Stimulated activated CD8-positive, alpha-beta memory T cell treated with anti-CD3 and anti-CD28 coated beads, Interleukin-4, amount 100 ng/mL, for 48 hours (primary cell): ENCODE measurements around the gene TSPAN7.

Source experiments
- DNase-seq: peaks from one replicate; pipeline ENCODE4 v3.0.0-alpha.2; 2020

The TSPAN7 gene

DNA sequence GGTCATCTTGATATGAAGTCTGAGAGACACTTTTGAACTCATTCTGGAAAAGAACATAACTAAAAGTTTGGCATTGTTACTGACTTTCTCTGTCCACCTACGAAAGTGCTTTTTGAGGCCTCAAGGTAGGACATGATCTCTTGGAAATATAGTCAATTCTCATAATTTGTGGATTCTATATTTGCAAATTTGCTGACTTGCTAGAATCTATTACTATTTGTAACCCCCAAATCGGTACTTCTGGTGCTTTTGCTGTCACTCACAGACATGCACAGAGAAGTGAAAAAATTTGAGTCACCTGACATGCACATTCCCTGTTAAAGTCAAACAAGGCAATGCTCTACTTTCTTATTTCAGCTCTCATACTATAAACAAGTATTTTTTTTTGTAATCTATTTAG lies 35.6 kb downstream of the TSPAN7 start:
- no peak for DNase-seq

DNA sequence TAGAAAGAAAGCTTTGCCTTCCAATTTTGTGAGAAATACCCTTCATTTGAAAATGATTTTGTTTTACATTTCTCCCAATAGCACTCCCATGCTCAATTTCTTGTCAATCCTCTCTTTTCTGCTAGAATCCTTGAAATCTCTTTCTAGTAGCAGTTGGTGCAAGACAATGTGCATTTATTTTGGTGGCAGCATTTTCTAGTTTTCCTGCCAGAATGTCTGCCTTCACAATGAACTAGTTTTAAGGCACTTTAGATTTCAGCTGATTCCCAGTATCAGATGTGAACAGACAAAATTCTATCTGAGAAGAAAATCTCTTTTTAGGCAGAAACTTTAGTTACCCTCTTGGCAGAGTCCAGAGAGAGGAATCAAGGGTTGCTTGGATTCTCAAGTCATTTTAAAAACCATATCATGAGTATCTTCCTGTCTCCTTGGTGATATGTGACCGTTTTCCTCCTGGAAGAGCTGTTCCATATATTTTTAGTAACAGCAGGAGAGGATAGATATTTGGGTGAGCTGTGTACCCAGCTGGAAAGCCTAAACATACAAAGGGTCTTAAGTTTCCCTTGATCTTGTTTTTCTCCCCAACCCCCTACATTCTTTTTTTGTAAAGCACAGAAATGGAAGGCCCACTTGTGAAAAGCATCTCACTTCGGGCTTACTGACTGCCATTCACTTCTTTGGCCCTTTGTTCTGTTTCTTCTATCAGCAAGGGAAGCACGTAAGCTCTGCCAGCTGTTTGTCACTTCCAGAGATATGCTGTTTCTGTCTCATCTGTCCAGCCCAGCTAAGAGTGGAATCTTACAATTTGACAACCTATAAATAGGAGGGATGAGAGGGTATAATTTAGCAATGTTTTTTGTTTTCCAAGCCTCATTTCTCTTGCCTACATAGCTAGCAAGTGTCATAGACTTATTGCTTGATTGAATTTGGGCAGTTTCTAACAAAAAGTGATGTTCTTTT lies 38.7 kb downstream of the TSPAN7 start:
- DNase-seq = no peak

DNA sequence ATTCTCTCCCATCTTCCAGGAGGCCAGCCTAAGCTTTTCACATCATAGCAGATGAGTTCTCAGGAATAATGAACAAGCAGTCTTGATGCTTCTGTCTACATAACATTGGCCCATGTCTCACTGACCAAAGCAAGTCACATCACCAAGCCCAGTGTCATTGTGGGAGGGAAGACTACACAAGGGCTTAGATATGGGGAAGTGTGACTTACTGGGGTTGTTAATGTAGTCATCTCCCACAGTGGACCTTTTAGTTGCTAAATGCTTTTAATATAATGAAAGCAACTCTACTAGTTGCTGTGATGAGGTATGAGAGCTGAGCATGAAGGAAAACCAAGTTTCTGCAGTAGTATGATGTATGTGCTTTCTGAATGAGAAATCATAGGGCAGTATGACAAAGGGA lies 40.5 kb downstream of the TSPAN7 start:
- DNase-seq = no peak

DNA sequence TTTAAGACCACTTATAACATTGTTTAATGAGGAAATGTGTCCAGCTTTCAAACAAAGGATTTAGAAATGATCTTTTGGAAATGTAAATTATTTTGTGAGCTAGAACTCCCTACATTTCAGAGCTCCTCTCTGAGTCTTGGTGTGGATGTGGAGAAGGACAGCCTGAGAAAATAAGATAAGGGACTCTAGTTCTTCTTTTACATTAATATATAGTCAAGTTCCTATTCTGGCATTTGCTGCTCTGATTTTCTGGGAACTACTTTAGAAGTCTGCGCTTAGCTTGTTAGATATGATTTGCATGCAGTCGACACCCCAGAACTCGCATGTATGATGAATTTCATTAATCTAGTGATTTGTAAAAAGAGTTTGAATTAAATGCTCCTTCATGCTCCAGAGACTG lies 45.5 kb downstream of the TSPAN7 start:
- no peak for DNase-seq

DNA sequence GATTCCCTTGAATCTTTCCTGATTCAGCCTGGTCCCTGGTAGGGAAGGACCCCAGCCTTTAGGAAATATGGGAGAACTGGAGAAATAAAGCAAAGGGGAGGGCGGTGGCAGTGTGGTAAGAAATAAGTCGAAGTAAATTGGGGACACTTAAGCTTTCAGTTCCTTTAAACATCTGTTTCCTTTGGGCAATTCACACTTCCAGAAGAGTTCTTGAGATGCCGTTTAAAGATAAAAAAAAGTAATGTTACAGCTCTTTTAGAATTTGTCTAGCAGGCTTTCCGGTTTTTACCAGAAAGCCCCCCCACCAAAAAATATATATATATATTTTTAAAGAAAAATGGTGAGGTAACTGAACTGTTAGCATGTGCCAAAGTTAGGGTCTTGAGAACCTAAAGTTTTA lies 46.6 kb downstream of the TSPAN7 start:
- DNase-seq = no peak

DNA sequence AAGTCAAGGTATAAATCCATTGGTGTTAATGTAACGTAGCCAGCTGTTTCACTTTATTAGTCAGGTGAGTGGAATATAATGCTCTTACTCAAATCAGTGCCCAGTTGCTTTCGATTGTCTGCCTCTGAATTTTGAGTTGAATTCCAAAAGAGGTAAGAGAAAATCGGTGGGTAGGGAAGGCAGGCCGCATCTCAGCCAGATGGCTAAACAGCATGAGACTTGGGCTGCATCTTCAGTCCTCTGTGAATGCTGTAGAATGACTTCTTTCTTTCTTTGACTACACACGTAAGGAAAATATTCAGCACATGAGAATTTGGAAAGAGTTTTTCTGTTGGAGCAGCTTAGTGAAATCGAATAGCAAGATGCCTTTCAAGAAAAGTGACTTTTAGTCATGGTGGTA lies 49.5 kb downstream of the TSPAN7 start:
- DNase-seq = no peak

DNA sequence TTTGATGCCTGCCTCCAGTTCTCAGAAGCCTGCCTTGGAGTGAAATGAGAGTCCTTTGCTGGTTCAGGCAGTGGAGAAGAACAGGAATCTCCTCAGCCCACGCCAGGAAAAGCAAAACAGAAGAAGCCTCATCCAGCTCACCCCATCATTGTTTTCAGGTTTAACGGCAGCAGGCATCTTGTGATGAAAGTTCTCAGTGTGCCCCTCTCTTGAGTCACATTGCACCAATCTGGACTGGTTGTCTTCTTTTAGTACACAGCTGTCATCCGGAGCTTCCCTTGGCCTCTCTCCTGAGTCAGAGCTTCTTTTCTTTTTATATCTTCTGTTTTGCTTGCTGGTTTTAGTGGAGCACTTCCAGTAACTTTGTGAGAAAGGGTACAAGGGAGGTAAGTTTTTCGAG lies 50.9 kb downstream of the TSPAN7 start:
- DNase-seq = no peak

DNA sequence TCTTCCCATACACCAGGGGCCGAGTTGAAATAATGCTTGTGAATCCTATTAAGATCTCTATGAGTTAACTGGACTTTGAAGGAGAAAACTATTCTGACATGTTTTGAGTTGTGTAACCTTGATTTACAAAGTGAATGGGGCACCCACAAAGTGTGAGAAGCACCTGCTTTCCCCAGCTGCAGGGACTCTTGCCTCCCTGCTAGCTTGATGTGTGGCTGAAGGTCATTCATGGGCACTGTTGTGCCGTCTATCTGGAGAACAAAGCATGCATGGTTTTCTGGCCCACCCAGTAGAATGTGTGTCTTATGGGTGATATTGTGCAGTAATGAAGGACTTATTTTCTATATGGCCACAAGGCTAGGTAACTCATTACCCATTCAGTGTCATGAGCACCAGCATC lies 53.1 kb downstream of the TSPAN7 start:
- DNase-seq = no peak

DNA sequence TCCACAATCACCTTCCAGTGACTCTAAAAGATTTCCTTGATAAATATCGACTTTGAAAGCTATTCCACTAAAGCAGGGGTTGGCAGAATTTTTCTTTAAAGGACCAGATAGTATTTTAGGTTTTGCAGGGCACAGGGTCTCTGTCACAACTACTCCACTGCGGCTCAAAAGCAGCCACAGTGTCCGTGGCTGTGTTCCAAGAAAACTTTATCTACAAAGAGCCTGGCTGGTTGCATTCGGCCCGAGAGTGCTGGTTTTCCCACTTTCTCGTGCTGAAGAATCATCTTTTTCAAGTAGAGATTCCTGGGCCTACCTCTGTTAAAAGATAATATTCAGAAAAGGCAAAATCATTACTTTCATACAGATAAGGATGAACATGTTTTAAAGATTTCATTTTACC lies 55.6 kb downstream of the TSPAN7 start:
- no peak for DNase-seq

DNA sequence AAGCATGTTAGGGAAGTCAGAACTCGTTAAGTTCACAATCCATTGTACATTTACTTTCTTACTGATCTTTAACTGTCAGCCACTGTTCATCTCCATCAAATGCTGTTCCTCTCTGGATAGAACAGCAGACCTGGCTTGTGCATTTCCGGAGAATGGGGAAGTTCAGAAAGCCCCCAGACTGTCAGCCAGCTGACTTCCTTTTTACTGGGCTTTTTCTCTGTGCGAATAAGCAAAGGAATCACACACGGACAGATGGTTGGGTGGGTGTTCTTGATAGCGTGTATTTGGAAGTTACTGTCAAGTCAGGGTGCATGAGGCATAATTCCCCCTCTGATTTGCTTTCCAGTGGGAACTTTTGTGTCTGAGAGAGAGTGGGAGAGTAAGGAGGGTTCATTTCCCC lies 56.8 kb downstream of the TSPAN7 start:
- DNase-seq = no peak

DNA sequence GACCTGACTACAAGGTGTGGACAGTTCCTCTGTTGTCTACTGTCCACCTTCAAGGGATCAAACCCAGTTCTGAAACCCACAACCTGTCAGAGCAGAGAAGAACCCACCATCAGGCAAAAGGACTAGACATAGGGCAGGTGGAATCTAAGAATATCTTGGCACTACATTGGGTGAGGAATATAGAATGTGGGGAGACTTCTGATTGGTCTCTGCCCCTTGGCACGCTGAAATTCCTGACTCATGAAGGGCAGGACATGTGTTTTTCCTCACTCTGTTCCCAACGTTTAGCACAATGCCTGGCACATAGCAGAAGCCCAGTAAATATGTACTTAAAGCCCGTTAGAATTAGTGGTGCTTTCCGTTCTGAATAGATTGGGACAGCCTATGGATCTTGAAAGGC lies 59.3 kb downstream of the TSPAN7 start:
- DNase-seq = no peak

DNA sequence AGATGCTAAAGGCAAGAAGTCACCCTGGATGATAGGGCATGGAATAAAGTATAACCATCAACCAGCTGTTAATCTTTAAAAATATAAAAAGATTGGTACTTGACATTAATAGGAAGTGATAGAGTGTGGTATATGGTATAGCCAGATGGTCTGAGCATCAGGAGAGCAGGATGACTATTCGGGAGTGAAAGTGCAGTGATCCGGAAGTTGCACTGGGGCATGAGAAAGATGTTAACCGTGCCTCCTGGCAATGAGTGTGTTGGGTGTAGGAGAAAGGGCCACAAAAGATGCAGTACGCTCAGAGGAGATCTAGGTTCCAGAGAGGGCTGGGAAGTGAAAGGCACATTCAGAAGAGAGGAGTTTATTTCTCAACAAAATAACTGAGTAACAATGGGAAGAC lies 65.0 kb downstream of the TSPAN7 start:
- no peak for DNase-seq

DNA sequence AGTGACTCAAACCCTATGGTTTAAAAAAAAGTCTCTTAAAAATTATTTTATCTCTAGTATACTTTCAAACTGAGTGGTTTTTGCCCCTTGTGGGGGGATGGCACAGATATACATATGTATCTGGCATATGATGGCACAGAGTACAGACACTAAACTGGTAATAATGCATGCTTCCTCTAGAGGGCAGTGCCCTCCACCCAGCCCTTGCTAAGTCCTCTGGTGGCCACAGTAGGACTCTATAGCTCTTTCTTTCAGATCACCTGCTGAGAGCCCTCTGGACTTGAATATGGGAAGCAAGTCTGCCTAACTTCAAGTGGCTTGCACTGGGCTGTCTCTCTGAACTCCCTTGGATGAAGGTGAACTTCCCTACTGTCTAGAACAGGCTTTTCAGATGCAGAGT lies 66.3 kb downstream of the TSPAN7 start:
- DNase-seq = peak; percentile 23

DNA sequence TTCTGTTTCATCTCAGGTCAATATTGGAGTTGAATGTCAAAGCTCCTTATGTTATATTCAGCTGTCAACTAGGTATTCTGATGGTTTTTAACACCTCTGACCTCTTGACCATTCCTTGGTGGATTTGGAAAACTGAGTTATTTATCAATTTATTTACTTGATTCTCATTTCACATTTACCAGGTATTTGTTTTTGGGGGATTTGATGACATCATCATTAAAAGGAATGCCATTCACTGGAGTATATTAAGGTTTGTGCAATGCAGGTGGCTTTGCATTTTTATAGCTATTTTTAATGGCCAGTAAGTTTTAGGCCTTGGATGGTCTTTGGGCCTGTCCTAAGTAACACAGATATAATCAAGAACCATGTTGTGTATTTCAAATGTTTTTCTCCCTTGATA lies 67.2 kb downstream of the TSPAN7 start:
- DNase-seq = no peak

DNA sequence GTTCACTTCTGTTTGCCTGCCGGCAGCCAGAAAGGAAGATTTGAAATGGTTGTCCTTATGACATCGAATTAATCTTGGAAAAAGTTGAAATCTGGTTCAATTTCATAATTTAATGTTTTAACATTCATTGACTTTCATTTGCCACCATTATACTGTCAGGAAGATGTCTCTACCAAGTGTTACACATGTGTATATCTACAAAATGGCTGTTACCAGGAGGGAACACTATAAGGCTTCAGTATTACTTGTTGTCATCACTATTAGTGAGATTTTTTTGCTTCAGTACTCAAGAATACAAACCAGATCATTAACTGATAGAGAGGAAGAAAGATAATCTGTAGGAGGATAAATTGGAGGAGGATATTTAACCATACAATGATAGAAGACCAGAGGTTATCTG lies 71.2 kb downstream of the TSPAN7 start:
- no peak for DNase-seq

DNA sequence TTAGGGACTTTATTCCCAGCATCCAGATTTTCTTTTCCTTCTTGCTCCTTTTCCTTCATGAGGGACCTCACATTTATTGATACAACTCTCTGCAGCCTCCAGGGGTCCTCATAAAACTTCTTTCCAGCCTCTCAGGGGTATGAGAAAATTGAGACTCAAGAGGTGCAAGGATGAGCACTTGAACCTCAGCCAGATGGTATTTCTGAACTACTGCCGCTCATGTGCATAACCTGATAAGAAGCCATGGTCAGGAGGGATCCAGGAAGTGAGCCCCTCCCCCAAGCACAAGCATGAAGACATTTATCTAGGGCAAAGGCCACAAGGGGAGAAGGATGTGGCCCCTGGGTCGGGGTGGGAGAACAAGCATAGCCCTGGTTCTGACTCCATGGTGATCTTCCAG lies 73.3 kb downstream of the TSPAN7 start:
- no peak for DNase-seq

DNA sequence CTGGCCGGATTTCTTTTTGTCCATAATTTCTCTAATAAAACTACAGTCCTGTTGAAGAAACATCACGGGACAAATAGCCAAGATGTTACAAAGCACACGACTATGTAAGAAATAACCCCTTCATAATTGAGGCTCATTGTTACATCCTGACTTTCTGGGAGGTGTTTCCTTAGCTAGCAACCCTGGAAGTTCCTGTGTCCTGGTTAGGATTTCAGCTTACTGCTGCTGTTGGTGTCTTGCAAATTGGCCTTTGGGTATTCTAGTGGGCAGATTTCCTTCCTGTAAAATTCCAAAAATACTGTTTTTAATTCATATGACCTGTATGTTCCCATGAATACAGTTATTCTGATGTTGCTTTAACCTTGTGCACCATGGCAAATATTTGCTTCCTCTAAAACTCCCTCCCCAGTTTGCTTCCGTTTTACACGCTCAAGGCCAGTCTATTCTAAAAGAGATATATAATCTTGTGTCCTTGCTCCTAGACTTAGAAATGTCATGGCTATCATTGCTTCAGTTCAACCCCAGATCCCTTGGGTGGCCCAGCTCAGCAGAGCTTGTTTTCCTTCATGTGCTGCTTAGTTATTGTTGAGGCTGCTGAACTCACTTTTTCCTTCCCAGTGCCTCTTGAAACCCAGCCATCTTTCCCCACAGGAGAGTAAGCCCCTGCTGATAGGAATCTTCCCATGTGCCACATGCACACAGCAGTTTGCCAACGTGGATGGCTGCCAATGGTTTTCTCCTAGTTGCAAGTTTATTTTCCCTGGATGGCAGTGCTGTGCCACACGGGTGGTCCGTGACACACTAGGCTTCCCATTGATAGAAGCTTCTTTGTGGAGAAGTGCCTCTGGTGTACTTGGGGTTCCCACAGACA lies 75.8 kb downstream of the TSPAN7 start:
- no peak for DNase-seq

DNA sequence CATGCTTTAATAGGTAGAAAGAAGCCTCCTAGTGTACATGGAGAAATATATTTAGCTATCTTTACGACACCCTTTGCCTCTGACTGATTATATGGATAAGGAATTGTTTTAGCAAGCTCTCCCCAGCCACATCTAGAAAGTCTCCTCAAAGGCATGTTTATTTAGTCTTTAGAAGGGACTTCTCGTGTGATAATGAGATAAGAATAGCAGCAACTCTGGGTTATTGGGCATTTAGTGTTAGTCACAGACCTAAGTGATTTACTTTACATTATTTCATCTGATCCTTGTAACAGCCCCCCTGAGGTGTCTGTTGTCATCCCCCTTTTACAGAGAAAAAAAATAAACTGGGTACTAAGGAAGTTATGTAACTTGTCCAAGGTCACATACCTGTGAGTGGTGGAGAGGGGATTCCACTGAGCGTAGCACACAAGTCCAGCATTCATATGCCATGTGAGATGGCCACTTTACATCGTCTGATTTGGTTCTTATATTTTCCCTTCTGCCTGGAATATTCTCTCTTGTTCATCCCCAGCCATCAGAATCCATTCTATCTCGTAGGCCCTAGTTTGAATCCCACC lies 77.7 kb downstream of the TSPAN7 start:
- no peak for DNase-seq

DNA sequence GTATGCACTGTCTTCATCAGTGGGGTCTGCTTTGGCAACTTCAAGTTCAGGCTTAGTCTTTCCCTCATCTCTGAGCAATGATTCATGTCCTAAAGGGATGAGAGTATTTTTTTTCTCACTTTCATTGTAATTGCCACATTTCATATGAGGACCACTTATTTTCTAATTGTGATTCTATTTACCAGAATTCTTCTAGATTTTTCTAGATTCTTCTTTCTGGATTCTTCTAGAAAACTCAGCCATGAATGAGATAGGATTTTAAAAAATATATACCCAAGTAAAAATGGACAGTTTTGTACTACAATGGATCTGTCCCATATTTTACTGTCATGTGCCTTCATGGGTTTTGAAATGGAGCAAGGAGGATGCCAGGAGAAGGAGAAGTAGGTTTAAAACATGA lies 78.4 kb downstream of the TSPAN7 start:
- no peak for DNase-seq

DNA sequence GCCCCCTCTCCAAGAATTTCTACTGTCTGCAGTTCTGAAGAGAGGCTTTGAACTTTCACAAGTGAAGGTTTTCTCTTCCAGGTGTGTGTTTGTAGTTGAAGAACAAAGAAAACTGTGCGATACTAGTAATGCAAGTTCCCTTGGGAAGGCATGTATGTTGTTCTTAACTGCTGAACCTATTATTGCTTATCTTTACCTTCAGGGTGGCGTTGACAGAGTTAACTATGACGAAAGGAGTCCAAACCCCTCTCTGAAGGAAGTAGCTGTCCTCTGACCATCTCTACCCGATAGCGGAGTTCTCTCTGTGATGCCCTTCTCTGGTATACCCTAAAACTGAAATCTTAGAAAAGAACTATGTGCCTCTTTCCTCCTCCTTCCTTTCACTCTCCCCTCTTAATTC lies 79.9 kb downstream of the TSPAN7 start:
- DNase-seq = no peak

DNA sequence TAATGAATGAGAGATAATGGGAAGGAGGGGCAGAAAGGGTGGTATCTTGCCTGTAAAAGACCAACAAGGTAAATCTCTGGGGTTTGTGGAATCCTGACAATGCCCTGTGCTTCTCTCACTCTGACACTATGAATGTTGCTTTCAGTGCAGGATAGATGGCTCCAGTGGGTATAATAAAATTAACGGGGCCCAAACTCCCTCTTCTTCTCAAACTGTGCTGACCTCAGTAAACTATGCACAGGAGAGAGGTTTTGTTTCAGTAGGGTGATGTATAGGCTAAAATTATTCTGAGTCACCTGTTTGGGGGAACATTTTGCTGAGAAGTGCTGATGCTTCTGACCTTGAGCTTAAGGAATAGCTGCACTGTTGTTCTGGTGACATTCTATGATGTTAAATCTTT lies 82.6 kb downstream of the TSPAN7 start:
- DNase-seq = no peak

DNA sequence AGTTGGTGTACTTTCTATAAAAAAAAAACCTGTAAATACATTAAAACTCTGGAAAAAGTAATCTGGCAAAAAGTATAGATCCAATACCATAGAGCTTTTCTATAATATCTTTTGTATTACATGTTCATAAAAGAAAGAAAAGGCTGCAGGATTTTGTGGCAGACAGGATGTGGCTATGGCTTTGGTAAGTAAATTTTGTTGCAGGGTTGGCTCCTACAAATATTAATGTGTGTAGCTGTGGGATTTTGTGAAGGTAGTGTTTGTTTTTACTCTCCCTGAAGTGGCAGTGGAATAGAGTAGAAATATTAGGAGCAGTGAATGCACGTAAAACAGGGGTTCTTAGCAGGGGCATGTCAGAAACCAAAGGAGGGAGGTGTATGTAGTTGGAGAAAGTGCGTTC lies 84.8 kb downstream of the TSPAN7 start:
- no peak for DNase-seq

DNA sequence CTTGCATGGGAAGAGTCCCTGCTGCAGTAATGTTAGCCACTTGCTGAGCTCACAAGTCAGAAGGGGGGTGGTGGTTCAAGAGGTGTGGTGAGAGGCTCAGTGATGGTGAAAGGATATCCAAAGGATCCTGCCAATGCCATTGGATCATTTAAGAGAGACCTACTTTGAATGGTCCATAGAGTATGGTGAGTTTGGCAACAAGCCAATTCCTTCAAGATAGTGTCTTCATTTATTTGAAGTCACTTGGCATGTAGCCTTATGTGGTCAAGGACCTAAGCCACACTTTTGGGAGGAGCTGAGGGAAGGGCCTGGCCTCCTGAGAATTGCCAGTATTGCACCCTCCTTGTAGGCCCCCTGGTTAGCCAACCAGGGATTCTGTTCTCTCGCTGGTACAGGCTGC lies 87.9 kb downstream of the TSPAN7 start:
- no peak for DNase-seq
